ENCODE data around the gene DYRK2.

The DYRK2 gene

GRCh38 chr12:67704071-67704470 lies 55.5 kb downstream of the DYRK2 start:
- DNase-seq (ENCODE audit: low read depth), result no peak

DNA sequence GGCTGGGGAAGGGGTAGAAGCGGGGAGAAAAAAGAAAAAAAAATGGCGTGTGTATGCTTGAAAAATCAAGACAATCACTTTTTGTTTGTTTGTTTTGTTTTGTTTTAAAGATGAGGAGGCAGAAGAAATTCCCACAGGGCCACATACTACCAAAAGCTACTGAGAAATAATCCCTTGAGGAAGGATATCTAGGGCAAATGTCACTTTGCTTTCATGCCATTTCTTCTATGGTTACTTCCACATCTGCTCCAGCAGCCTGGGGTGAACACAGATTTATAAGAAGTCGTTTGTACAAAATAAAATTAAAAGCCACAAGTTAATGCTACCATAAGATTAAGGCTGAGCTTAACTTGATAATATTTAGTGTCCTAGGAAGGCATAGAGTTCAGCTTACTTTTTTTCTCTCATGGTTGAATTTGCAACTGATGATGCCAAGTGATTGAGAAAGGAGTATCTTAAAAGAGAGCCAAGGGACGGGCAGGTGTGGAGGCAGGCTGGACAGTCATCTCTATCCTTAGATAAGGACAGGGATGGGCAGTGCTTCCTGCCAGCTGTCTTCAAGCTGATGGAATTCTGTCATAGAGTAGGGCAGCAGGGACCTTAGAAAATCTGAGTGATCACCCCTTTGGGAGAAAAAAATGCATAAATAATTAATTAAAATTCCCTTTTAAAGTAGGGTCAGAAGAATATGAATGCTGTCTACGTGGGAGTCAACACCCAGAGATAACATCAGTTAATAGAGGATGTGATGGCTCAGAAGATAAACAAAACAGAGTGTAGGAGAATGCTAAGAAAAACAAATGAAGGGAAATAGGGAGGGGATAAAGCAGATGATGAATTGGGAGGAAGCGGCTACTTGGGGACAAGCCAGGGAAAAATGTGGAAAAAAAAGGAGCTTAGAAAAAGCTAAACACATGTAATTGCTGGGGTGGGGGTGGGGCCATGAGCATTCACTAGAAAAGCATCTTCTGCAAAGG lies 57.1 kb downstream of the DYRK2 start:
- DNase-seq (ENCODE audit: low read depth), result peak; percentile 86

GRCh38 chr12:67709367-67709954 lies 60.9 kb downstream of the DYRK2 start:
- no peak for DNase-seq (ENCODE audit: low read depth)

DNA sequence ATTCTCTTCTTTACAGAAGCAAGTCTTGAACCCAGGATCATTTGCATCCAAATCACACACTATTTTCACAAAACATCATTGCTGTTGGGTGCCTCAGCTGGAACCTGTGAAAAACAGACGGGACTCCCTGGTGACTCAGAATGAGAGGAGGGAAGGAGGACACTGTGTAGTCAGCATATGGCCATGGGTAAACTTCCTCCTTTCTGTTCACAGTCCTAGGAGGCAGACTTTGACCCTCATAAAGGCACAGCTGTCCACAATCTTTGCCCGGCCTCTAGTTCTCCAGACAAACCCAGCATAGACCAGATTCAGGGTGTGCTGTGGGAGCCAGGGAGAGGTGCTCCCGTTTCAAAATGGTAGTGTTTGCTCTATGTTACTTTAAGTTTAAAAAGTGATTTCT lies 62.0 kb downstream of the DYRK2 start:
- DNase-seq (ENCODE audit: low read depth), result peak; percentile 75

DNA sequence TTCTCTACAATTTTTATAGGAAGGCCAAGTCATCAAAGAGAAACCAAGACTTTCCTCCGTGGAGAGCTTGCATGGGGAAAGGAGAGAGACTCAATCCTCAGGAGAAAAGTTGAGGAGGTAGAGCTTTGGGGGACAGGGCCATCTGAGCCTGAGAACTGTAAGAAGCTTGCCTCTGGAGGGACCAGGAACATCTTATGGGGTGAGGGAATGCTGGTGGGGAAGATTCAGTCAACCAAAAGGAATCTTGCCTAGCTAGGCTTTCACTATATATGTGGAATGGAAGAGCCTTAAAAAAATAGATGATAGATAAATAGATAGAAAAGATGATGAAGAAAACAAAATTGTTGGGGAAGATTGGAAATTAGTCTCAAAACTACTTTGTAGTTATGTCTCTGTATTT lies 63.5 kb downstream of the DYRK2 start:
- no peak for DNase-seq (ENCODE audit: low read depth)

DNA sequence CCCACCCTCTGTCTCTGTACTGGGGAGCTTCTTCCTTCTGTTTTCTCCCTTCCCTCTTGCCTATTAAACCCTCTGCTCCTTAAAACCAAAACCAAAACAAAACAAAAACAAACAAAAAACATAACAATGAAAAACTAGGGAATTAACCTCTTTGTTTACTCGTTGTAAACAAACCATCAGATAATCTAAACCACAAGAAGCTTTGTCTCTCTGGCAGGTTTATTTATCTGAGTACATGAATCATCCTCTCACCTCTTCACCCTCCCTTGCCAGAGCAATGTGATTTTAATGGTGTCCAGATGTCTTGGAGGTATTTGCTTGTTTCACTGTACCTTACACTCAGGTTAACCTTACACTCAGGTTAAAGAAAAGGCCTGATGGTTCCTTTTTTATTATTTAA lies 66.1 kb downstream of the DYRK2 start:
- peak; percentile 69 for DNase-seq (ENCODE audit: low read depth)
